DND-41 (cell line): Measurements from ENCODE around the gene BCR.

ENCODE experiments used
- EZH2 ChIP-seq: IDR thresholded peaks from 3 replicates; pipeline ENCODE4 v1.6.1; 2012; ENCODE audit warnings: borderline replicate concordance, low read depth, mild to moderate bottlenecking, moderate library complexity, low read length, inconsistent platforms; ENCODE audit not compliant: severe bottlenecking
- TF ChIP-seq, protein P1 (sequence below): IDR thresholded peaks from 2 replicates; pipeline ENCODE4 v1.5.1; 2012; ENCODE audit warnings: borderline replicate concordance, low read length, moderate library complexity, mild to moderate bottlenecking; ENCODE audit not compliant: poor library complexity, severe bottlenecking; ENCODE audit errors: extremely low read depth

DNA sequence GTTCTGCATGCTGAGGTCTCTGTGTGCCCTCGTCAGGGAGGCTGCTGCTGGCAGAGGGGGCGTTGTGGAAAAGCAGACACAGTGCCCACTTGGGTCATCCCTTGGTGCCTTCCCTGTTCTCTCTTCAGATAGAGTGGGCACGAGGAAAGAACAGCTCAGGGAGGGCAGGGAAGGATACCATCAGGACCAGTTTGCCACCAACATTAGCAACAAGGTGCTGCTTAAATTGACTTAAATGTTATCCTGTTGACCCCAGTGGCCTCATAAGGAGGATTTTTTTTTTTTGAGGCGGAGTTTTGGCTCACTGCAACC, 91.2 kb downstream of the BCR start:
- TF ChIP-seq EZH2 = no peak
- TF ChIP-seq, protein P1, sequence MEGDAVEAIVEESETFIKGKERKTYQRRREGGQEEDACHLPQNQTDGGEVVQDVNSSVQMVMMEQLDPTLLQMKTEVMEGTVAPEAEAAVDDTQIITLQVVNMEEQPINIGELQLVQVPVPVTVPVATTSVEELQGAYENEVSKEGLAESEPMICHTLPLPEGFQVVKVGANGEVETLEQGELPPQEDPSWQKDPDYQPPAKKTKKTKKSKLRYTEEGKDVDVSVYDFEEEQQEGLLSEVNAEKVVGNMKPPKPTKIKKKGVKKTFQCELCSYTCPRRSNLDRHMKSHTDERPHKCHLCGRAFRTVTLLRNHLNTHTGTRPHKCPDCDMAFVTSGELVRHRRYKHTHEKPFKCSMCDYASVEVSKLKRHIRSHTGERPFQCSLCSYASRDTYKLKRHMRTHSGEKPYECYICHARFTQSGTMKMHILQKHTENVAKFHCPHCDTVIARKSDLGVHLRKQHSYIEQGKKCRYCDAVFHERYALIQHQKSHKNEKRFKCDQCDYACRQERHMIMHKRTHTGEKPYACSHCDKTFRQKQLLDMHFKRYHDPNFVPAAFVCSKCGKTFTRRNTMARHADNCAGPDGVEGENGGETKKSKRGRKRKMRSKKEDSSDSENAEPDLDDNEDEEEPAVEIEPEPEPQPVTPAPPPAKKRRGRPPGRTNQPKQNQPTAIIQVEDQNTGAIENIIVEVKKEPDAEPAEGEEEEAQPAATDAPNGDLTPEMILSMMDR = no peak
